ENCODE measurements around the gene FAM180A.

The FAM180A gene

GRCh38 chr7:135772639-135773222 lies 24.1 kb upstream of the FAM180A start:
- no peaks in the 10 kb centered on the region for H3K27me3 ChIP-seq (ENCODE audit: insufficient read depth, low read length)
- peak overlapping the region; percentile 67 for H4K8ac ChIP-seq (ENCODE audit: low read depth, low read length)
- H3K4me1 ChIP-seq (ENCODE audit: control insufficient read depth in 1 of 2, insufficient read depth in 2 of 2, low read length in 2 of 2): peaks cover 24 to 29% of the 10 kb centered on the region in 2 experiments
- peak overlapping the region; percentile 77 for H3K18ac ChIP-seq (ENCODE audit: low read length)
- no peak overlapping the region for H4K12ac ChIP-seq (ENCODE audit: low read depth, low read length)
- H2AK5ac ChIP-seq (ENCODE audit: low read length): peak overlapping the region; percentile 80
- no CpG with 5 or more reads among the region's 8 CpGs for WGBS (ENCODE audit: extremely low coverage, insufficient coverage, insufficient read length)
- H2BK120ac ChIP-seq (ENCODE audit: insufficient read depth, low read length, poor library complexity): peak overlapping the region; percentile 93
- peak overlapping the region; percentile 98 for H4K91ac ChIP-seq (ENCODE audit: low read depth, low read length)
- no peaks in the 10 kb centered on the region for H3K36me3 ChIP-seq (ENCODE audit: control insufficient read depth in 1 of 2, insufficient read depth in 2 of 2, low read length in 2 of 2)
- H3K79me2 ChIP-seq (ENCODE audit: control insufficient read depth, insufficient read depth, low read length, poor library complexity): no peaks in the 10 kb centered on the region
- peak overlapping the region; percentile 88 for H3K27ac ChIP-seq (ENCODE audit: low read depth, low read length)
- no peak overlapping the region for H3K9ac ChIP-seq (ENCODE audit: low read length)
- DNase-seq: no peak
- peak overlapping the region; percentile 92 for H2BK5ac ChIP-seq (ENCODE audit: low read depth, low read length, poor library complexity)
- no peak overlapping the region for H3K4me3 ChIP-seq (ENCODE audit: low read depth, low read length)
- H3K23ac ChIP-seq (ENCODE audit: low read length): no peak overlapping the region
- H2BK12ac ChIP-seq (ENCODE audit: low read length): peak overlapping the region; percentile 94
- H3K14ac ChIP-seq (ENCODE audit: low read length): peak overlapping the region; percentile 87
- H3K9me3 ChIP-seq (ENCODE audit: insufficient read depth, low read depth, low read length): no peaks in the 10 kb centered on the region
- H3K4me2 ChIP-seq (ENCODE audit: low read length): no peak overlapping the region
- H3K79me1 ChIP-seq (ENCODE audit: low read length): peaks cover 45% of the 10 kb centered on the region
- peak overlapping the region; percentile 71 for H3K4ac ChIP-seq (ENCODE audit: low read depth, low read length)
- H2AFZ ChIP-seq (ENCODE audit: insufficient read depth, low read length, poor library complexity): peak overlapping the region; percentile 71

GRCh38 chr7:135771961-135772638 lies 23.5 kb upstream of the FAM180A start:
- peak overlapping the region; percentile 93 for H2BK120ac ChIP-seq (ENCODE audit: insufficient read depth, low read length, poor library complexity)
- peak overlapping the region; percentile 88 for H3K27ac ChIP-seq (ENCODE audit: low read depth, low read length)
- no peak overlapping the region for H3K23ac ChIP-seq (ENCODE audit: low read length)
- H2BK5ac ChIP-seq (ENCODE audit: low read depth, low read length, poor library complexity): peak overlapping the region; percentile 92
- peak overlapping the region; percentile 71 for H3K4ac ChIP-seq (ENCODE audit: low read depth, low read length)
- H3K27me3 ChIP-seq (ENCODE audit: insufficient read depth, low read length): no peaks in the 10 kb centered on the region
- H2AK5ac ChIP-seq (ENCODE audit: low read length): peak overlapping the region; percentile 80
- no peak overlapping the region for H2AFZ ChIP-seq (ENCODE audit: insufficient read depth, low read length, poor library complexity)
- peak in 1 of 2 donors; percentile 20 for DNase-seq
- no peak overlapping the region for H3K4me2 ChIP-seq (ENCODE audit: low read length)
- H4K12ac ChIP-seq (ENCODE audit: low read depth, low read length): no peak overlapping the region
- no peaks in the 10 kb centered on the region for H3K79me2 ChIP-seq (ENCODE audit: control insufficient read depth, insufficient read depth, low read length, poor library complexity)
- H4K8ac ChIP-seq (ENCODE audit: low read depth, low read length): peak overlapping the region; percentile 67
- H3K4me1 ChIP-seq (ENCODE audit: control insufficient read depth in 1 of 2, insufficient read depth in 2 of 2, low read length in 2 of 2): peaks cover 24 to 29% of the 10 kb centered on the region in 2 experiments
- no peak overlapping the region for H3K9ac ChIP-seq (ENCODE audit: low read length)
- H3K79me1 ChIP-seq (ENCODE audit: low read length): peaks cover 45% of the 10 kb centered on the region
- H3K36me3 ChIP-seq (ENCODE audit: control insufficient read depth in 1 of 2, insufficient read depth in 2 of 2, low read length in 2 of 2): no peaks in the 10 kb centered on the region
- H3K18ac ChIP-seq (ENCODE audit: low read length): peak overlapping the region; percentile 77
- peak overlapping the region; percentile 87 for H3K14ac ChIP-seq (ENCODE audit: low read length)
- peak overlapping the region; percentile 98 for H4K91ac ChIP-seq (ENCODE audit: low read depth, low read length)
- no CpG with 5 or more reads among the region's 4 CpGs for WGBS (ENCODE audit: extremely low coverage, insufficient coverage, insufficient read length)
- peak overlapping the region; percentile 90 for H2BK12ac ChIP-seq (ENCODE audit: low read length)
- no peaks in the 10 kb centered on the region for H3K9me3 ChIP-seq (ENCODE audit: insufficient read depth, low read depth, low read length)
- H3K4me3 ChIP-seq (ENCODE audit: low read depth, low read length): no peak overlapping the region

DNA sequence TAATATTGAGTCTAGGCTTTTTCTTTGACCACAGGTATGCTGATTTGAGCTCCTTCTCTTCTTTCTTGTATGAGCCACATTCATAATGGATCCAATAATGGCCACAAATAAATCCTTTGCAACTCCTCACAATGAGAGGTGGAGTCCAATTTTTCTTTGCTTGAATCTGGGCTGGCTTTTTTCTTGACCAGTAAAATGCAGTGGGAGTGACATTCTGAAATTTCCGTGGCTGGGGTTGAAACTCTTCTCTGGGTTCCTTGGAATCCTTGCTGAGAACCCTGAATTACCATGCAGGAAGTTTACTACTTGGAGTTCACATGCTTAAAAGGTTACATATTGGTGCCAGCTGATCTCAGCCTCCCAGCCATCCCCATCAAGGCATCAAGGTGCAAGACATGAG lies 22.4 kb upstream of the FAM180A start:
- WGBS (ENCODE audit: extremely low coverage, insufficient coverage, insufficient read length): no CpG with 5 or more reads among the region's 1 CpG
- Histone ChIP-seq H3K4me2 (ENCODE audit: low read length) (no peak overlapping the region), H2BK120ac (ENCODE audit: insufficient read depth, low read length, poor library complexity) (peak overlapping the region; percentile 65)

GRCh38 chr7:135770139-135770710 lies 21.6 kb upstream of the FAM180A start:
- no peaks in the 10 kb centered on the region for H3K79me2 ChIP-seq (ENCODE audit: control insufficient read depth, insufficient read depth, low read length, poor library complexity)
- H2BK120ac ChIP-seq (ENCODE audit: insufficient read depth, low read length, poor library complexity): peak overlapping the region; percentile 18
- no peak overlapping the region for H3K27ac ChIP-seq (ENCODE audit: low read depth, low read length)
- no peak overlapping the region for H4K8ac ChIP-seq (ENCODE audit: low read depth, low read length)
- no peak overlapping the region for H3K4me2 ChIP-seq (ENCODE audit: low read length)
- no peak overlapping the region for H2AFZ ChIP-seq (ENCODE audit: insufficient read depth, low read length, poor library complexity)
- H3K14ac ChIP-seq (ENCODE audit: low read length): peak overlapping the region; percentile 25
- no peaks in the 10 kb centered on the region for H3K36me3 ChIP-seq (ENCODE audit: control insufficient read depth in 1 of 2, insufficient read depth in 2 of 2, low read length in 2 of 2)
- DNase-seq: no peak
- no peak overlapping the region for H3K4me3 ChIP-seq (ENCODE audit: low read depth, low read length)
- no peaks in the 10 kb centered on the region for H3K27me3 ChIP-seq (ENCODE audit: insufficient read depth, low read length)
- no CpG with 5 or more reads among the region's 6 CpGs for WGBS (ENCODE audit: extremely low coverage, insufficient coverage, insufficient read length)
- H3K4me1 ChIP-seq (ENCODE audit: control insufficient read depth in 1 of 2, insufficient read depth in 2 of 2, low read length in 2 of 2): peaks cover 24 to 29% of the 10 kb centered on the region in 2 experiments
- peaks cover 49% of the 10 kb centered on the region for H3K79me1 ChIP-seq (ENCODE audit: low read length)
- H3K23ac ChIP-seq (ENCODE audit: low read length): no peak overlapping the region
- peak overlapping the region; percentile 79 for H4K91ac ChIP-seq (ENCODE audit: low read depth, low read length)
- peak overlapping the region; percentile 2 for H3K4ac ChIP-seq (ENCODE audit: low read depth, low read length)
- peak overlapping the region; percentile 67 for H2BK12ac ChIP-seq (ENCODE audit: low read length)
- H2BK5ac ChIP-seq (ENCODE audit: low read depth, low read length, poor library complexity): no peak overlapping the region
- no peak overlapping the region for H3K18ac ChIP-seq (ENCODE audit: low read length)
- no peak overlapping the region for H4K12ac ChIP-seq (ENCODE audit: low read depth, low read length)
- no peaks in the 10 kb centered on the region for H3K9me3 ChIP-seq (ENCODE audit: insufficient read depth, low read depth, low read length)
- no peak overlapping the region for H3K9ac ChIP-seq (ENCODE audit: low read length)
- H2AK5ac ChIP-seq (ENCODE audit: low read length): peak overlapping the region; percentile 62

More for the DNA sequence above, 22.4 kb upstream of the FAM180A start:
- Histone ChIP-seq H3K36me3 (ENCODE audit: control insufficient read depth in 1 of 2, insufficient read depth in 2 of 2, low read length in 2 of 2) (no peaks in the 10 kb centered on the region), H2AFZ (ENCODE audit: insufficient read depth, low read length, poor library complexity) (no peak overlapping the region), H3K27ac (ENCODE audit: low read depth, low read length) (no peak overlapping the region), H3K79me2 (ENCODE audit: control insufficient read depth, insufficient read depth, low read length, poor library complexity) (no peaks in the 10 kb centered on the region), H4K12ac (ENCODE audit: low read depth, low read length) (no peak overlapping the region), H3K14ac (ENCODE audit: low read length) (peak overlapping the region; percentile 78), H2AK5ac (ENCODE audit: low read length) (peak overlapping the region; percentile 84), H3K23ac (ENCODE audit: low read length) (no peak overlapping the region), H3K79me1 (ENCODE audit: low read length) (peaks cover 50% of the 10 kb centered on the region), H3K9ac (ENCODE audit: low read length) (no peak overlapping the region), H3K18ac (ENCODE audit: low read length) (peak overlapping the region; percentile 72), H3K4me3 (ENCODE audit: low read depth, low read length) (no peak overlapping the region), H3K4ac (ENCODE audit: low read depth, low read length) (peak overlapping the region; percentile 51), H3K9me3 (ENCODE audit: insufficient read depth, low read depth, low read length) (no peaks in the 10 kb centered on the region), H4K91ac (ENCODE audit: low read depth, low read length) (peak overlapping the region; percentile 80), H3K27me3 (ENCODE audit: insufficient read depth, low read length) (no peaks in the 10 kb centered on the region), H2BK12ac (ENCODE audit: low read length) (peak overlapping the region; percentile 90), H4K8ac (ENCODE audit: low read depth, low read length) (peak overlapping the region; percentile 51), H2BK5ac (ENCODE audit: low read depth, low read length, poor library complexity) (peak overlapping the region; percentile 32), H3K4me1 (ENCODE audit: control insufficient read depth in 1 of 2, insufficient read depth in 2 of 2, low read length in 2 of 2) (peaks cover 24 to 29% of the 10 kb centered on the region in 2 experiments)
- DNase-seq: no peak
